ENCODE results near the gene SMIM15.

Gene SMIM15

GRCh38 chr5:61159070-61159469 is 3.2 kb downstream of the SMIM15 start:
- DNase-seq: no peak

GRCh38 chr5:61151893-61152292 is 10.4 kb downstream of the SMIM15 start:
- no peak for DNase-seq

- DNase-seq: no peak
These were observed 13.8 kb downstream of the SMIM15 start for GRCh38 chr5:61148515-61148914.

DNA sequence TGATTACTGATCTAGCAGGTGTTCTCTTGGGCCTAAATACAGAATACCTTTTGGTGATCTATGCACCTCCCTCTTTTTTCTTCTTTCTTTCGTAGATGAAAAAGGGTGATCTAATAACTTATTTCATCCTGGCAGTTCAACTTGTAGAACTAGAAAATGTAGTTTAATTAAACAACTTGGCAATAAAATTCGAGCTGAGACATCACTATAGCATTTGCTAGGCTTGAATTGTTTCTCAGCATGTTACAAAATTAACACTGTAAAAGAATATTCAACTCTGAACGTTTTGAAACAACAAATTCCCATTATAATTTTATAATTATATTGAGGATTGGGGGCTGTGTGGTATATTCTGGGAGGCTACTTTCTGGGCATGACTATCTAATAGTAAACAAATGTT is 19.5 kb downstream of the SMIM15 start:
- no peak for DNase-seq

DNA sequence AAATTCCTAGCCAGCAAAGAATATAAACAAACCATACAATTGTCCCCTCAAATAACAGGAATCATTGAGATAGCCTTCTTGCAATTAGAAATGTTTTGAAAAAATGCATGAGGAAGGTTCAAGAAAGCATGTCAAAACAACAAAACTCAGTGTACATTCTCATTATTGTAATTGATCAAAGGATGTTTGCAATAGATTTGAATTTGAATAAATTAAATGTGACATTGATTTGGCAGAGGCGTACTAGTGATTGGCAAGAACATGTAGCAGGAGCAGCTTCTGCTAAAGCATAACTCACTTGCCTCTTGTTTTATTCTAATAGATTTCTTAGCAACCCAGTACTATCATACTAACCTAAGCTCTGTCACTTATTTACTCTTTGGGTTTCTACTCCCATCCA is 19.9 kb downstream of the SMIM15 start:
- no peak for DNase-seq

GRCh38 chr5:61141801-61142200 is 20.5 kb downstream of the SMIM15 start:
- no peak for DNase-seq

DNA sequence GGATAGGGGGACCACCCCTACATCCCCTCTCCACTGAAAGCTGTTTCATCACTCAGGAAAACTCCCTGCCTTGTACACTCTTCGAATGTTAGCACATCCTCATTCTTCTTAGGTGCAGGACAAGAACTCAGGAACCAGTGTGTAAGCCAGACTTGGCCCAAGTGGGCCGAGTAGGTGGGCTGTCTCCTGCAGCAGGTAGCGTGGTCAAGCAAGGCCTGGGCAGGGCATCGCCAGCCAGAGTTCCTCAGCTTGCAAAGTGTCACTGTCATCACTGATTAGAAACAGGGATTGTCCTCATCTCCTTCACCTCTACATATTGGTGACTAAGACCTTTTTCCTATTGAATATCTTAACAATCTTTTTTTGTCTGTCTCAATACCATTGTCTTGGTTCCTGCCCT is 22.3 kb downstream of the SMIM15 start:
- no peak for DNase-seq

DNA sequence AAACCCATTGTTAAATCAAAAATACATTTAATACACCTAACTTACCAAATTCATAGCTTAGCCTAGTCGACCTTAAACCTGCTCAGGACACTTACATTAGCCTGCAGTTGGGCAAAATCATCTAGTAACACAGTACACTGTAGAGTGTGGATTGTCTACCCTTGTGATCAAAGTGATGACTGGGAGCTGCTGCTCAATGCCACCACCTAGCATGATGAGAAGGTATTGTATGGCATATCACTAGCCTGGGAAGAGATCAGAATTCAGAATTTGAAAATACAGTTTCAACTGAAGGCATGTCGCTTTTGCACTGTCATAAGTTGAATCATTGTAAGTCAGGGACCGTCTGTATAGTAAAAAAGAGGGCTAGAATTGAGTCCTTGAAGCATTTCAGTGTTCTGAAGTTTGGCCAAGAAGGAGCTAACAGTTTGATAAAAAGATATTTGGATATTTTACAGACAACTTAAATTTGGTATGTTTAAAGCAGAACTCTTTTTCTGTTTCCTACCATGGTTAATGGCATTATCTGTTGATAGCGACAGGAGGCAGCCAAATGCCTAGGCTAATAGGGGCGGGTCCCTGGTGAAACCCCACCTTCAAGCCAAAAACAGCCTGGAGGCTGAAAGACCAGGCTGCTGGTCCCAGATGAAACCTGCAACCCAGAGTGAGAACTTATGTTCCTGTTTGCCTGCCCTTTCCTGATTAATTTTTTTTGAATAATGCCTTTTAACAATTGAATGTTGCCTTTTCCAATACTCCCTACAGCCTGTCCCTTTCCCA is 23.0 kb downstream of the SMIM15 start:
- DNase-seq: no peak

DNA sequence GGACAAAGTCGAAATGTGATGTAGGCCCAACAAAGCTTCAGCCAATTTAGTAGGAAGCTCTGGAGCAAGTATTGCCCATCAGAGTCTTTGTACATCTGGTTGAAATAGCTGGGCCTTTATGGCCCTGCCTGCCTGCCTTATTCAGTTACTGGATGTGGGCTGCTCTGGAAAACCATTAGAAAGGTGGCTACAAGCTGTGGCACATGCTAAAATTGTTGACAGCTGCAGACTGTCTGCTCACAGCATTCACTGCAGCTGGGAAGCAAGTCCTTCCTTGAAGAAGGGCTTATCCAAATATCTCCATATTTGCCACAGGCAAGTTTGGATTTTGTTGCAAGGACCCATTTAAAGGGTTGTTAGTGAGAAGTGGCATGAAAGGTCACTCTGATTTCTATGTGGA is 24.4 kb downstream of the SMIM15 start:
- no peak for DNase-seq

DNA sequence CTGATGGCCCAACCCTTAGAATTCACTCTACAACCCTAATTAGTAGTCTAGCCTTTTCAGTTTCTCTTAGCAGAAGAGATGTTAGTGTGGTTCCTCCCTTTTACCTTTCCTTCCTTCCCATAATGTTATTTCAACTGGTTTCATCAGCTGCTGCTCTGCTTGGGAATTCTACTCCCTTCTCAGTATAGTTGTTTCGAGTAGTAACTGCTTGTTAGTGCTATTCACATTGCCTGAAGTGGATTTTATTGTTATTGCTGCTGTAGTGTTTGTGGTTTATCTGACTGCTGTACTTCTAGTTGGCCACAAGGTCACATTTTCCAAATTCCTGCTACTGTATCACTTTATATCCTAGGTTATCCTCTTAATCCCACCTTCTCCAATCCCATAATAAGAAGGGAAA is 29.7 kb downstream of the SMIM15 start:
- no peak for DNase-seq

DNA sequence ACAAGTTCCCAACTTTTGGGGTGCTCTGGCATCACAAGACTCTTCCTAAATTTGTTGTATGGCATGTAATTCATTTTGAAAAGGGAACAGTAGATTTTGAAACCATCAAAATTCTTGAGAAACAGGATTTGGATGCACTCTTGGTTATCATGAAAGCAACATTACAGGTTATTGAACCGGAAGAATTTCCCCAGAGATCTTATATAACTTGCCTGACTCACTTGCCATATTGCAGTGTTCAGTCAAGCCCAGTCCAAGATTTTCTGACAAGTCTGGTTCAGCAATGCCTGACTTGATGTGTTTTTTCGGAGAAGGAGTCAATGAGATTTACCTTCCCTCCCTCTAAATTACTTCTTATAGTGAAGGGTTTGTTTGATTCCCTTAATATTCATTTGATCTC is 32.0 kb downstream of the SMIM15 start:
- no peak for DNase-seq

- no peak for DNase-seq
These were observed 39.1 kb downstream of the SMIM15 start for GRCh38 chr5:61123145-61123544.

DNA sequence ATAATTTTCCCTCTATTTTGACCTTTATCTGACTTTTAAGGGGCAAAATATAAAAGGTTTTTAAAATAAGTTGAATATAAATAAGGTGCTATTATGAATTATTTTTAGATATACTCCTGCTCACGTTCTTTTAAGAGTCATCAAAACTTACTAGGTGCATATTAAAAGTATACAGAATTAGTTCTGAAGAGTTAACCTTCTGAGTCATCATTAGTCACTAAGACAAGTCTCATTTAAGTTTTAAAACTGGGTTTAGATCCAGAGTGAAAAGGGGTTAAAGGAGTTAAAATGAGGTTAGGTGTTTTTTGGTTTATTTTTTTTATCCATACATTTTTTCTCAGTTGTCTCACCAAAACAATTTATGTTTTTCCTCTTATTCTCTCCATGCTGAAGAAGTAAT is 41.7 kb downstream of the SMIM15 start:
- DNase-seq: no peak

GRCh38 chr5:61119066-61119465 is 43.2 kb downstream of the SMIM15 start:
- DNase-seq: no peak

- DNase-seq: no peak
These were observed 46.3 kb downstream of the SMIM15 start for GRCh38 chr5:61115968-61116367.

DNA sequence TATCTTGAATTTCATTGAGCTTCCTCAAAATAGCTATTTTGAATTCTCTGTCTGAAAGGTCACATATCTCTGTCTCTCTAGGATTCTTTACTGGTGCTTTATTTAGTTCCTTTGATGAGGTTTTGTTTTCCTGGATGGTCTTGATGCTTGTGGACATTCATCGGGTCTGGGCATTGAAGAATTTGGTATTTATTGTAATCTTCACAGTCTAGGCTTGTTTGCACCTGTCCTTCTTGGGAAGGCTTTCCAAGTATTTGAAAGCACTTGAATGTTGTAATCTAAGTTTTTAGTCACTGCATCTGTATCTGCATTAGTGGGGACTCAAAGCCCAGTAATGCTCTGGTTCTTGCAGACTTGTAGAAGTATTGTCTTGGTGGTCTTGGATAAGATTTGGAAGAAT is 47.8 kb downstream of the SMIM15 start:
- no peak for DNase-seq

Measured in activated CD4-positive, alpha-beta T cell treated with anti-CD3 and anti-CD28 coated beads for 1 hour (primary cell).